ENCODE results near the gene NMS.

NMS gene, protein sequence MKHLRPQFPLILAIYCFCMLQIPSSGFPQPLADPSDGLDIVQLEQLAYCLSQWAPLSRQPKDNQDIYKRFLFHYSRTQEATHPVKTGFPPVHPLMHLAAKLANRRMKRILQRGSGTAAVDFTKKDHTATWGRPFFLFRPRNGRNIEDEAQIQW

GRCh38 chr2:100470182-100470581, at the start of gene NMS:
NMS (plus strand) TSS chr2:100470482; CDS start chr2:100470489, 7 bp downstream.
- no peak for TF ChIP-seq GATA3 (IDR thresholded peaks at IDR 0.05; ENCODE audit: low read depth, low read length)
- TF ChIP-seq GATA2 (IDR thresholded peaks at IDR 0.05; ENCODE audit: low read depth, low read length): no peak

DNA sequence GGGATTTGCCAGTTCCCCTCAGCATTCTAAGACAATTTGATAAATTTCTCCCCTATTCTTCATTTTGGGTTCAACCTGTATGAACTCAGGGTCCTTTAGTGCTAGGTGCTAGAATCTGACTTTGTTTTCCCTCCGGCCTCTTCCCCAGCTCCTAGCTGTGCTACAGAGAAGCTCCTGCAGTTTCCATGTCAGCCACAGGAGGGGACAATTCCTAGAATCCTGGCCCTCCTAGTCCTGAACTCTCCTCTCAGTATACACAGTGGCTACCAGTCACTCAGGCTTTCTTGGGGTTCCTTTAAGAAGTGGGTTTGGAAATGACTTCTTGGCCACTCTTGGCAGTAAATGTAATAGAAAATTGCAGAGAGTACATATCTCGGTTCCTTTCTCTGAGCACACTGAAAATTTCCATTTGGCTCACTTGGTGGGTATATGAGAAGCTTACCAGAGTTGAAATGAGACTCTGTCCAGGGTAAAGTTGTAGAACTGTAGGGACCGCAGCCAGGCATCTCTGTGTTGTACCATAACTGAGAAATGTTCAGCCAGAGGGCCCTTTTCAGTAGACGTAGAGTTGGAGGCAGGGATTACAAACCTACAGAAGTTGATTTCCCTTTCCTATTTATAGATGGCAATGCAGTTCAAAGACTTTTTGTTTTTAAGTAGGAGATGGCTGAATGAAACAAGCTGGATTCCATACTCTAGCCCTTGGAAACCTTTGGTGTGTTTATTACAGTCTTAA, 47.8 kb upstream of the NMS start:
- TF ChIP-seq GATA2 (IDR thresholded peaks at IDR 0.05; ENCODE audit: low read depth, low read length): no peak

DNA sequence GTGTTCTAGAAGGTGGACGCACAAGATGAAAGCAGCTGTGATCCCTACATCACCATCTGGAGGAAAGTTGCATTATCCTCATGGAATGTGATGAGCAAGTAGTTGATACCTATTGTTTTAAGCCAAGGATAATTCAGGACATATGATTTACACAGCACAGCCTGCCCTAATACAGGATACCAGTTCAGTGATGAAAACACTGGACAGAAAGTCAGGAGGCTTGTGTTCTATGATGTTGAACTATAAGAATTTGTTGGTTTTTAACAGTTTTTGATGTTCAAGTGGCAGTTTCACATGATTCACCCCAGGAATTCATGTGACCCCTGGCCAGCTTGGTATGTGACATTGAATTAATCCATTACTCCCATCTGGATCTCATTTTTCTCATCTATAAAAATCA, 46.7 kb upstream of the NMS start:
- TF ChIP-seq GATA3 (IDR thresholded peaks at IDR 0.05; ENCODE audit: low read depth, low read length): no peak
- no peak for TF ChIP-seq GATA2 (IDR thresholded peaks at IDR 0.05; ENCODE audit: low read depth, low read length)

DNA sequence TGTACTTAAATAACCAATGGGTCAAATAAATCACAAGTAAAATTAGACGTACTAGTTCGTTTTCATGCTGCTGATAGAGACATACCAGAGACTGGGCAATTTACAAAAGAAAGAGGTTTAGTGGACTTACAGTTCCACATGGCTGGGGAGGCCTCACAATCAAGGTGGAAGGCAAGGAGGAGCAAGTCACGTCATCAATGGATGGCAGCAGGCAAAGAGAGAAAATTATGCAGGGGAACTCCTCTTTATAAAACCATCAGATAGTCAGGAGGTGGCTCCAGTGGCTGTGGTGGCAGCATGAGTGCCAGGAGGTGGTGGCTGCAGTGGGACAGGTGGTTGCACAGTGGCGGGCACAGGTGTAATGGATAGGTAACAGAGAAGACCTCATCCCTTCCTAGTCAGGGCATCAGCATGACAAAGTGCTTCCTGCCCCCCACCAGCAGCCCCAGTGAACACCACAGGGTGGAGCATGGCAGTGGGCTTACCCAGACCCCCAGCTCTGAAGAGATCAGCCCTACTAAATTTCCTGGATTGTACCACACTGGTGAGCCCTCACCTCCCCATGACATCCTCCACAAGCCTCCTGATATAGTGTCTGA, 45.9 kb upstream of the NMS start:
- no peak for TF ChIP-seq GATA3 (IDR thresholded peaks at IDR 0.05; ENCODE audit: low read depth, low read length)
- no peak for TF ChIP-seq GATA2 (IDR thresholded peaks at IDR 0.05; ENCODE audit: low read depth, low read length)

GRCh38 chr2:100425107-100425506, 45.2 kb upstream of the NMS start:
- TF ChIP-seq GATA2 (IDR thresholded peaks at IDR 0.05; ENCODE audit: low read depth, low read length): no peak
- TF ChIP-seq GATA3 (IDR thresholded peaks at IDR 0.05; ENCODE audit: low read depth, low read length): no peak

- TF ChIP-seq GATA2 (IDR thresholded peaks at IDR 0.05; ENCODE audit: low read depth, low read length): no peak
- TF ChIP-seq GATA3 (IDR thresholded peaks at IDR 0.05; ENCODE audit: low read depth, low read length): no peak
Measured at GRCh38 chr2:100425573-100426383, 44.5 kb upstream of the NMS start.

DNA sequence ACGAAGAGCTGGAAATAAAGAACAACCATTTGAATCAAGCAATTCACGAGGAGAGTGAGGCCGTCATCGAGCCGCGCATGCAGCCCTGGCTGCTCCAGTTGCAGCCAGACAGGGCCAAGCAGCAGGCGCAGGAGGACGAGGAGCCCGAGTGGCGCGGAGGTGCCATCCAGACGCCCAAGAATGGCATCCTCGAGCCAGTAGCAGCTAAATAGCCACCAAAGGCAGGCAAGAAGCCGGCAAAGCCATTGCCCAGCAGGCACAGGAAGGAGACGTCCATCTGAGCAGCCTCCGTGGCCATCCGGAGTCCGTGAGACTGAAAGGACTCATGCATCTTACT, 43.9 kb upstream of the NMS start:
- TF ChIP-seq GATA2 (IDR thresholded peaks at IDR 0.05; ENCODE audit: low read depth, low read length) (no peak), GATA3 (IDR thresholded peaks at IDR 0.05; ENCODE audit: low read depth, low read length) (no peak)

DNA sequence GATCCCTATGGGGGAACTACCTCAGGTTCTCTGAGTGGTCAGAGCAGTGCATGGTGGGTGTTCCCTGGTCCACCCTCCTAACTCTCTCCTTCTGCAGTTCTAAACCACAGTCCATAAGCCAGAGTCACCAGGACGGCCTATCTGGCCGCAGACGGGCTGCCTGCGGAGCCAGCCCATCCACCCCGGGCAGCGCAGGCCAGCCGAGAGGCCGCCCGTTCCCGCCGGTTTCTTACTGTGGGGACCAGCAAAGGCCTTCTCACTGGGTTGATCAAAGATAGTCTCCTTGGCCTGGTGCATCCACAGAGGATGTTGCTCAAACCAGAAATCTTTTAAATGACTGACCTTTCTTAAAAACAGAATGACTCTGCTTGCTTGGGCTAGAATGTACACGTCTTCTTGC, 43.2 kb upstream of the NMS start:
- TF ChIP-seq GATA2 (IDR thresholded peaks at IDR 0.05; ENCODE audit: low read depth, low read length) (no peak), GATA3 (IDR thresholded peaks at IDR 0.05; ENCODE audit: low read depth, low read length) (no peak)

- TF ChIP-seq GATA3 (IDR thresholded peaks at IDR 0.05; ENCODE audit: low read depth, low read length) (no peak), GATA2 (IDR thresholded peaks at IDR 0.05; ENCODE audit: low read depth, low read length) (no peak)
Measured at GRCh38 chr2:100427627-100428258, 42.5 kb upstream of the NMS start.

- no peak for TF ChIP-seq GATA3 (IDR thresholded peaks at IDR 0.05; ENCODE audit: low read depth, low read length)
- TF ChIP-seq GATA2 (IDR thresholded peaks at IDR 0.05; ENCODE audit: low read depth, low read length): no peak
Measured at GRCh38 chr2:100429726-100430125, 40.6 kb upstream of the NMS start.

GRCh38 chr2:100437751-100438150, 32.5 kb upstream of the NMS start:
- TF ChIP-seq GATA3 (IDR thresholded peaks at IDR 0.05; ENCODE audit: low read depth, low read length) (no peak), GATA2 (IDR thresholded peaks at IDR 0.05; ENCODE audit: low read depth, low read length) (no peak)

DNA sequence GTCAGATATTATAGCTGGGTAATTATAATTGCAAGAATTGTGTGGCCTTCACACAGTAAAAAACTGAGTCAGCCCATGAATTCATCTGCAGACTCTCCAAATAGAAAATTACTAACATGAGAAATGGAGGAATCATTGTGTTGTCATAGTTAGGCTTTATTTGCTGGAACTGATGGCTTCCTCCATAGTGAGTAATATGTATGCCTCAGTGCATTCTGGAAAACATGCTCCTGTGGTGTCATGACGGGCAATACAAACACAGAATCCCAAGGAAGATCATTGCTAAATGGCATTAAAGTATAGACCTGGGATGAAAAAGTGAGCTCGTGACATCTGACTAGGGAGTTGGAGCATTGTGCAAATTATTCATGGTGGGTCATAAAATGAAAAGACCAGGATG, 23.6 kb upstream of the NMS start:
- no peak for TF ChIP-seq GATA3 (IDR thresholded peaks at IDR 0.05; ENCODE audit: low read depth, low read length)
- no peak for TF ChIP-seq GATA2 (IDR thresholded peaks at IDR 0.05; ENCODE audit: low read depth, low read length)

DNA sequence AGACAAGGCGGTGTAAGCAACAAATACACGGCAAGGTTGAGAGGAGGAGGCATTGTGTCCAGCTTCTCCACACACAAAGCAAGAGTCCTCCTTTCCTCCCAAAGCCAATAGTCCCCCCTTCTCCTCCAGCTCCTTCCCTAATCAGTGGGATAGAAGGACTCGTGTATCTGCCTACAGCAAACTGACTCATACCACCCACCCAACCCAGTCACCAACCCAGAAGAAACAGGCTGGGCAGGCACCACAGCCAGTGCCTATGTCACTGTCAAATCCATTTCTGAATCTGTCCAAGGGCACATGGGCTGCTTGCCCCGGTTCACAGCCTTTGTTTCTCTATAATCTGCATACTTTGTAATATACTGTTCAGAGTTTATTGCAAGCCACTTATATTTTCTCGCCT, 19.2 kb upstream of the NMS start:
- TF ChIP-seq GATA2 (IDR thresholded peaks at IDR 0.05; ENCODE audit: low read depth, low read length) (no peak), GATA3 (IDR thresholded peaks at IDR 0.05; ENCODE audit: low read depth, low read length) (no peak)

DNA sequence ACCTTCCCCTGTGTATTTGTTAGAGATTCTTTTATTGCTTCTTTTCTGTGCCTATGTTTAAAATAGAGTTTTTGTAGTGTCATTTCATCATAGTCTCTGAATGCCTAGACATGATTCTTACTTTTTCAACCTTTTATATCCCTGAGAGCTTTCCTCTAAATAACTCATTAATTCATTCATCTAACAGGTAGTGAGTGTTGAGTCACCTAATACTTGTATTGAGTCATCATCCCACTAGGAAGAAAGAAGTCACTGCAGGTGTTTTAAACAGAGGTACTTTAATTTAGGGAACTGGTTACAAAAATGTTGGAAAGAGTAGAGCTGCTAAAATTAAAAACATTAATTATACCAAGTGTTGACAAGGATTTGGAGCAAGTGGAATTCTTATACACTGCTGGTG, 18.5 kb upstream of the NMS start:
- TF ChIP-seq GATA2 (IDR thresholded peaks at IDR 0.05; ENCODE audit: low read depth, low read length) (no peak), GATA3 (IDR thresholded peaks at IDR 0.05; ENCODE audit: low read depth, low read length) (no peak)

Measured in SH-SY5Y (cell line).